HEK293 (cell line): ENCODE results near the gene SLC1A2.

ENCODE experiments used
- CTCF ChIA-PET: fragments of 350-600 bp; formaldehyde crosslinking; extraction: SDS; loops from one replicate; lab custom pipeline; 2021; ENCODE audit warnings: antibody characterized with exemption; lab: Yijun Ruan, JAX
- POLR2A ChIA-PET: fragments of 300-600 bp; formaldehyde crosslinking; extraction: SDS; loops from one replicate; lab custom pipeline; 2020; ENCODE audit warnings: antibody characterized with exemption, inconsistent platforms; lab: Yijun Ruan, JAX
- H3K27ac ChIP-seq: fragments of 200-500 bp; sonication (Bioruptor generic); 2 replicates; pipeline ENCODE4 v1.5.1; 2014; ENCODE audit warnings: low read depth, low read length, control low read depth, inconsistent platforms; ENCODE audit errors: extremely low read depth
- H3K36me3 ChIP-seq, 2 experiments: fragments of 200-500 bp in 1 of 2; sonication (Bioruptor generic) in 1 of 2; 1 replicate in 1 of 2; 2 replicates in 1 of 2; pipeline ENCODE4 v1.5.1; 2014 to 2017; ENCODE audit warnings: inconsistent platforms in 2 of 2, low read length in 2 of 2; ENCODE audit not compliant: control insufficient read depth in 2 of 2, insufficient read depth in 1 of 2
- H3K4me1 ChIP-seq: fragments of 200-500 bp; sonication (Bioruptor generic); 2 replicates; pipeline ENCODE4 v1.5.1; 2014; ENCODE audit warnings: mild to moderate bottlenecking, low read length, inconsistent platforms; ENCODE audit not compliant: control insufficient read depth, insufficient read depth
- H3K4me3 ChIP-seq: 2 replicates; pipeline ENCODE4 v1.5.1; 2011; ENCODE audit warnings: low read depth, mild to moderate bottlenecking, control low read depth, low read length, moderate library complexity
- H3K9me3 ChIP-seq: fragments of 200-500 bp; sonication (Bioruptor generic); 2 replicates; pipeline ENCODE4 v1.5.1; 2014; ENCODE audit warnings: low read depth, low read length, inconsistent platforms; ENCODE audit not compliant: control insufficient read depth, insufficient read depth
- REST ChIP-seq: fragments of 450-650 bp; formaldehyde crosslinking; IDR thresholded peaks from 2 replicates; pipeline ENCODE4 v1.5.1; 2016; ENCODE audit warnings: missing biosample characterization, missing genetic modification characterization
- ZBTB10 ChIP-seq: fragments of 450-650 bp; formaldehyde crosslinking; IDR thresholded peaks from 2 replicates; pipeline ENCODE4 v1.5.1; 2016; ENCODE audit warnings: missing biosample characterization, missing genetic modification characterization
- ZBTB17 ChIP-seq: fragments of 450-650 bp; formaldehyde crosslinking; IDR thresholded peaks from 2 replicates; pipeline ENCODE4 v1.5.1; 2016; ENCODE audit warnings: missing biosample characterization, missing genetic modification characterization
- ZBTB20 ChIP-seq: fragments of 450-650 bp; formaldehyde crosslinking; IDR thresholded peaks from 2 replicates; pipeline ENCODE4 v1.5.1; 2016; ENCODE audit warnings: missing biosample characterization, missing genetic modification characterization
- ZFHX2 ChIP-seq: fragments of 450-650 bp; formaldehyde crosslinking; conservative IDR thresholded peaks from 2 replicates; pipeline ENCODE4 v1.5.1; 2016; ENCODE audit warnings: missing biosample characterization, missing genetic modification characterization
- ZNF148 ChIP-seq: fragments of 450-650 bp; formaldehyde crosslinking; IDR thresholded peaks from 2 replicates; pipeline ENCODE4 v1.5.0; 2017; ENCODE audit warnings: missing biosample characterization, missing genetic modification characterization, borderline replicate concordance
- ZNF280D ChIP-seq: fragments of 450-650 bp; formaldehyde crosslinking; IDR thresholded peaks from 2 replicates; pipeline ENCODE4 v1.5.1; 2016; ENCODE audit warnings: missing biosample characterization, missing genetic modification characterization
- ZNF292 ChIP-seq: fragments of 450-650 bp; formaldehyde crosslinking; IDR thresholded peaks from 2 replicates; pipeline ENCODE4 v1.5.1; 2016; ENCODE audit warnings: low read depth, missing biosample characterization, missing genetic modification characterization, borderline replicate concordance
- ZSCAN4 ChIP-seq: fragments of 450-650 bp; formaldehyde crosslinking; IDR thresholded peaks from 2 replicates; pipeline ENCODE4 v1.5.1; 2017; ENCODE audit warnings: missing biosample characterization, missing genetic modification characterization

Gene SLC1A2

GRCh38 chr11:35372565-35373283 lies 46.6 kb downstream of the SLC1A2 start (continued):
- TF ChIP-seq ZBTB10 (tag by site-specific recombination) (no peak), ZSCAN4 (tag by site-specific recombination) (no peak), ZBTB20 (no peak), ZFHX2 (tag by site-specific recombination) (no peak), ZNF280D (tag by site-specific recombination) (no peak), ZNF148 (no peak), ZNF292 (tag by site-specific recombination) (no peak)

- no peak overlapping the region for H3K4me3 ChIP-seq
- H3K4me1 ChIP-seq, result 0 out of 2 replicates have a peak, but pooled peaks cover 2% of the 10 kb centered on the region
- no peaks in the 10 kb centered on the region for H3K36me3 ChIP-seq
- H3K27ac ChIP-seq, result no peak overlapping the region
- CTCF ChIA-PET, result interaction anchor here (0.5 to 1.5 kb wide), 2 partner anchors 22 to 24 kb away, joined by 3 to 8 read pairs; no protein-coding TSS in a partner anchor
- TF ChIP-seq REST (tag by site-specific recombination) (no peak), ZBTB17 (tag by site-specific recombination) (no peak)
- POLR2A ChIA-PET, result no interaction called here
- no peaks in the 10 kb centered on the region for H3K9me3 ChIP-seq
Measured at GRCh38 chr11:35367491-35367890, 51.9 kb downstream of the SLC1A2 start.
